H9 (cell line): Measurements from ENCODE around the gene LZTFL1. TPM values are rescaled to one million over a fixed set of nuclear protein-coding genes. Genes with fewer than 3 reads are reported as not detected.

Source experiments
- DNase-seq: peaks from one replicate; pipeline ENCODE4 v3.0.0-alpha.2; 2017
- H2AFZ ChIP-seq: one replicate; pipeline ENCODE4 v1.6.1; 2013; ENCODE audit warnings: mild to moderate bottlenecking, low read length, control low read depth, moderate library complexity
- H2AK5ac ChIP-seq: 2 replicates; pipeline ENCODE4 v1.6.1; 2013; ENCODE audit warnings: low read length, control low read depth, mixed read lengths; ENCODE audit not compliant: insufficient read length
- H2BK120ac ChIP-seq: one replicate; pipeline ENCODE4 v1.6.1; 2013; ENCODE audit warnings: low read depth, mild to moderate bottlenecking, low read length, control low read depth, inconsistent platforms; ENCODE audit not compliant: poor library complexity, severe bottlenecking
- H2BK12ac ChIP-seq: 2 replicates; pipeline ENCODE4 v1.6.1; 2013; ENCODE audit warnings: low read length, control low read depth, mixed read lengths, low read depth; ENCODE audit not compliant: insufficient read length
- H2BK15ac ChIP-seq: 2 replicates; pipeline ENCODE4 v1.6.1; 2013; ENCODE audit warnings: low read depth, low read length, control low read depth
- H2BK20ac ChIP-seq: one replicate; pipeline ENCODE4 v1.6.1; 2013; ENCODE audit warnings: low read depth, mild to moderate bottlenecking, low read length, control low read depth, inconsistent platforms; ENCODE audit not compliant: poor library complexity, severe bottlenecking
- H2BK5ac ChIP-seq: 2 replicates; pipeline ENCODE4 v1.6.1; 2013; ENCODE audit warnings: low read length, control low read depth, mixed read lengths; ENCODE audit not compliant: insufficient read length
- H3K14ac ChIP-seq: 2 replicates; pipeline ENCODE4 v1.6.1; 2013; ENCODE audit warnings: low read length, control low read depth; ENCODE audit not compliant: insufficient read depth
- H3K18ac ChIP-seq: 2 replicates; pipeline ENCODE4 v1.6.1; 2013; ENCODE audit warnings: low read depth, mild to moderate bottlenecking, mixed read lengths, low read length, control low read depth; ENCODE audit not compliant: insufficient read length
- H3K23ac ChIP-seq: 2 replicates; pipeline ENCODE4 v1.6.1; 2013; ENCODE audit warnings: low read length, control low read depth, mixed read lengths, low read depth; ENCODE audit not compliant: insufficient read length
- H3K23me2 ChIP-seq: 2 replicates; pipeline ENCODE4 v1.6.1; 2013; ENCODE audit warnings: low read depth, mild to moderate bottlenecking, mixed read lengths, low read length, control low read depth; ENCODE audit not compliant: insufficient read length, poor library complexity, severe bottlenecking
- H3K27ac ChIP-seq: 2 replicates; pipeline ENCODE4 v1.5.1; 2013; ENCODE audit warnings: low read length, control low read depth, mixed read lengths, low read depth; ENCODE audit not compliant: insufficient read length
- H3K27me3 ChIP-seq: 2 replicates; pipeline ENCODE4 v1.6.1; 2013; ENCODE audit warnings: low read length, control low read depth, inconsistent platforms; ENCODE audit not compliant: insufficient read depth
- H3K4ac ChIP-seq: 2 replicates; pipeline ENCODE4 v1.6.1; 2013; ENCODE audit warnings: low read depth, mild to moderate bottlenecking, control low read depth, inconsistent platforms, low read length, moderate library complexity
- H3K4me1 ChIP-seq: 2 replicates; pipeline ENCODE4 v1.6.1; 2013; ENCODE audit warnings: low read length, control low read depth, inconsistent platforms; ENCODE audit not compliant: insufficient read depth
- H3K4me2 ChIP-seq: 2 replicates; pipeline ENCODE4 v1.6.1; 2013; ENCODE audit warnings: low read length, control low read depth, mixed read lengths; ENCODE audit not compliant: insufficient read length, insufficient read depth
- H3K56ac ChIP-seq: 2 replicates; pipeline ENCODE4 v1.6.1; 2013; ENCODE audit warnings: low read depth, mild to moderate bottlenecking, mixed read lengths, low read length, control low read depth; ENCODE audit not compliant: insufficient read length
- H3K79me1 ChIP-seq: 2 replicates; pipeline ENCODE4 v1.6.1; 2013; ENCODE audit warnings: low read depth, mild to moderate bottlenecking, moderate library complexity, low read length, control low read depth, inconsistent platforms; ENCODE audit not compliant: insufficient read depth, poor library complexity, severe bottlenecking
- H3K79me2 ChIP-seq: 2 replicates; pipeline ENCODE4 v1.6.1; 2013; ENCODE audit warnings: low read length, control low read depth, inconsistent platforms; ENCODE audit not compliant: insufficient read depth
- H3K9ac ChIP-seq: 2 replicates; pipeline ENCODE4 v1.6.1; 2013; ENCODE audit warnings: low read length, control low read depth, mixed read lengths; ENCODE audit not compliant: insufficient read length; ENCODE audit errors: extremely low read depth
- H3K9me3 ChIP-seq: one replicate; pipeline ENCODE4 v1.6.1; 2013; ENCODE audit warnings: low read depth, low read length, inconsistent platforms; ENCODE audit not compliant: control insufficient read depth
- H3T11ph ChIP-seq: one replicate; pipeline ENCODE4 v1.6.1; 2013; ENCODE audit warnings: mild to moderate bottlenecking, low read length, control low read depth, inconsistent platforms
- H4K20me1 ChIP-seq: one replicate; pipeline ENCODE4 v1.6.1; 2013; ENCODE audit not compliant: control insufficient read depth, insufficient read length, insufficient read depth
- H4K5ac ChIP-seq: 2 replicates; pipeline ENCODE4 v1.6.1; 2013; ENCODE audit warnings: low read depth, mild to moderate bottlenecking, mixed read lengths, low read length, control low read depth; ENCODE audit not compliant: insufficient read length
- H4K8ac ChIP-seq: replicated peaks from 2 replicates; pipeline ENCODE4 v1.6.1; 2013; ENCODE audit warnings: low read length, control low read depth, mixed read lengths, low read depth; ENCODE audit not compliant: insufficient read length
- H4K91ac ChIP-seq: 2 replicates; pipeline ENCODE4 v1.6.1; 2013; ENCODE audit warnings: low read depth, mild to moderate bottlenecking, moderate library complexity, mixed read lengths, low read length, control low read depth; ENCODE audit not compliant: insufficient read length
- H3K27ac Mint-ChIP-seq, 3 experiments: 2 replicates in 2 of 3; 3 replicates in 1 of 3; pipeline ENCODE4 v1.8.0; 2020 to 2021; ENCODE audit warnings: mixed read lengths in 3 of 3, mild to moderate bottlenecking in 1 of 3, moderate library complexity in 1 of 3
- H3K27me3 Mint-ChIP-seq: 2 replicates; pipeline ENCODE4 v1.8.0; 2021; ENCODE audit warnings: low read depth, mild to moderate bottlenecking, moderate library complexity, mixed read lengths
- H3K36me3 Mint-ChIP-seq, 3 experiments: 2 replicates in 2 of 3; 3 replicates in 1 of 3; pipeline ENCODE4 v1.8.0; 2020 to 2021; ENCODE audit warnings: low read depth in 3 of 3, mixed read lengths in 3 of 3; ENCODE audit not compliant: insufficient read depth in 1 of 3
- H3K4me1 Mint-ChIP-seq, 2 experiments: 2 replicates each; pipeline ENCODE4 v1.8.0; 2020; ENCODE audit warnings: mixed read lengths in 2 of 2
- H3K4me3 Mint-ChIP-seq, 2 experiments: 2 replicates in 1 of 2; 3 replicates in 1 of 2; pipeline ENCODE4 v1.8.0; 2020 to 2021; ENCODE audit warnings: mild to moderate bottlenecking in 2 of 2, mixed read lengths in 2 of 2, moderate library complexity in 1 of 2
- H3K9me3 Mint-ChIP-seq, 2 experiments: 2 replicates in 1 of 2; 3 replicates in 1 of 2; pipeline ENCODE4 v1.8.0; 2020; ENCODE audit warnings: mild to moderate bottlenecking in 2 of 2, mixed read lengths in 2 of 2, moderate library complexity in 1 of 2
- CTCF ChIP-seq: fragments of 200-600 bp; sonication (generic); conservative IDR thresholded peaks from 3 replicates; pipeline ENCODE4 v1.8.0; 2021; ENCODE audit warnings: antibody characterized with exemption, mild to moderate bottlenecking
- WGBS: extraction: QIAGEN DNeasy Blood & Tissue Kit; methylation state at CpG from one replicate; pipeline ENCODE4 v1.1.7; 2013; ENCODE audit warnings: missing lambda C conversion rate, low lambda C conversion rate, mixed read lengths; ENCODE audit not compliant: insufficient read length; ENCODE audit errors: extremely low coverage; 5-methylcytosine and 5-hydroxymethylcytosine counted together
- total RNA-seq: library from RNA; stranded (reverse); gene quantifications from 2 replicates; pipeline ENCODE4 v1.2.1, GENCODE V29; 2021

The LZTFL1 gene
- total RNA-seq, 1 experiment from 2014 or later, result 12.2 TPM

- H3K9me3 Mint-ChIP-seq, result no peaks in the 10 kb centered on the region
- Histone ChIP-seq H3K4ac (no peak overlapping the region), H2BK15ac (no peak overlapping the region), H3K9me3 (no peaks in the 10 kb centered on the region), H3K27ac (no peak overlapping the region), H3K23ac (no peak overlapping the region), H3T11ph (no peak overlapping the region), H3K4me2 (no peak overlapping the region), H4K5ac (no peak overlapping the region), H3K23me2 (no peaks in the 10 kb centered on the region), H3K79me1 (no peaks in the 10 kb centered on the region), H2BK12ac (no peak overlapping the region), H4K8ac (no peak overlapping the region), H2AFZ (no peak overlapping the region), H3K18ac (no peak overlapping the region), H3K9ac (no peak overlapping the region), H2AK5ac (no peak overlapping the region), H2BK5ac (no peak overlapping the region), H3K27me3 (peaks cover 8% of the 10 kb centered on the region), H4K91ac (no peak overlapping the region), H2BK20ac (no peak overlapping the region), H2BK120ac (no peak overlapping the region), H3K56ac (no peak overlapping the region), H3K4me1 (no peaks in the 10 kb centered on the region), H4K20me1 (no peaks in the 10 kb centered on the region), H3K79me2 (no peaks in the 10 kb centered on the region), H3K14ac (no peak overlapping the region)
- no peak for TF ChIP-seq CTCF
- no peak for DNase-seq
- WGBS, result no CpG with 5 or more reads among the region's 9 CpGs
- H3K4me1 Mint-ChIP-seq, result no peaks in the 10 kb centered on the region
- peaks cover 30% of the 10 kb centered on the region for H3K27me3 Mint-ChIP-seq
- no peak overlapping the region for H3K4me3 Mint-ChIP-seq
- no peaks in the 10 kb centered on the region for H3K36me3 Mint-ChIP-seq
- no peak overlapping the region; a peak in 1 of 7 replicates for H3K27ac Mint-ChIP-seq
These were observed 39.8 kb downstream of the LZTFL1 start for GRCh38 chr3:45802146-45802545.
